ENCODE results near the gene LHX5. TPM values are rescaled to one million over a fixed set of nuclear protein-coding genes. Genes with fewer than 3 reads are reported as not detected.
"Not testable (repeated sequence)": the region's sequence is repeated elsewhere in the genome, so short reads cannot be mapped to it uniquely, and the experiment has no call there.

LHX5 gene
- total RNA-seq, 4 donors from 2014 or later = not detected

DNA sequence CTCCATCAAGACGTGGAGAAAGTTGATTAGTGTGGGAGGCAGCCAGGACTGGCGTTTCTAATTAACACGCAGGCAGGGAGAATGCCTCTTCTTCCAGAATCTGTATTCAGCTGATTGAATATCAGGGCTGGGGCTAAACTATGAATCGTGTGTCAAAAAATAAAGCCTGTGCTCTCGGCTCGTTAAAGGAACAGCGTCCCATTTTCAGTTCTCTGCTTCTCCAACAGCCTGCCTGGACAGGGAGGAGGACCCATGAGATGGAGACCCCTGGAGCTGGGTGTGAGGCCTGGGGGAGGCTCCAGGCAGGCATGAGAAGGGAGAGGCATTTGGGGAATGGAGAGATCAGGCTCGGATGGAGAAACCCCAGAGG, 28.6 kb upstream of the LHX5 start:
- Histone ChIP-seq H3K4me3 (no peak overlapping the region), H3K27me3 (peaks cover 0 to 3% of the 10 kb centered on the region in 2 donors)
- TF ChIP-seq, protein P1, sequence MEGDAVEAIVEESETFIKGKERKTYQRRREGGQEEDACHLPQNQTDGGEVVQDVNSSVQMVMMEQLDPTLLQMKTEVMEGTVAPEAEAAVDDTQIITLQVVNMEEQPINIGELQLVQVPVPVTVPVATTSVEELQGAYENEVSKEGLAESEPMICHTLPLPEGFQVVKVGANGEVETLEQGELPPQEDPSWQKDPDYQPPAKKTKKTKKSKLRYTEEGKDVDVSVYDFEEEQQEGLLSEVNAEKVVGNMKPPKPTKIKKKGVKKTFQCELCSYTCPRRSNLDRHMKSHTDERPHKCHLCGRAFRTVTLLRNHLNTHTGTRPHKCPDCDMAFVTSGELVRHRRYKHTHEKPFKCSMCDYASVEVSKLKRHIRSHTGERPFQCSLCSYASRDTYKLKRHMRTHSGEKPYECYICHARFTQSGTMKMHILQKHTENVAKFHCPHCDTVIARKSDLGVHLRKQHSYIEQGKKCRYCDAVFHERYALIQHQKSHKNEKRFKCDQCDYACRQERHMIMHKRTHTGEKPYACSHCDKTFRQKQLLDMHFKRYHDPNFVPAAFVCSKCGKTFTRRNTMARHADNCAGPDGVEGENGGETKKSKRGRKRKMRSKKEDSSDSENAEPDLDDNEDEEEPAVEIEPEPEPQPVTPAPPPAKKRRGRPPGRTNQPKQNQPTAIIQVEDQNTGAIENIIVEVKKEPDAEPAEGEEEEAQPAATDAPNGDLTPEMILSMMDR (IDR thresholded peaks at IDR 0.05) = no peak
- no peak for TF ChIP-seq POLR2A (IDR thresholded peaks at IDR 0.05)

DNA sequence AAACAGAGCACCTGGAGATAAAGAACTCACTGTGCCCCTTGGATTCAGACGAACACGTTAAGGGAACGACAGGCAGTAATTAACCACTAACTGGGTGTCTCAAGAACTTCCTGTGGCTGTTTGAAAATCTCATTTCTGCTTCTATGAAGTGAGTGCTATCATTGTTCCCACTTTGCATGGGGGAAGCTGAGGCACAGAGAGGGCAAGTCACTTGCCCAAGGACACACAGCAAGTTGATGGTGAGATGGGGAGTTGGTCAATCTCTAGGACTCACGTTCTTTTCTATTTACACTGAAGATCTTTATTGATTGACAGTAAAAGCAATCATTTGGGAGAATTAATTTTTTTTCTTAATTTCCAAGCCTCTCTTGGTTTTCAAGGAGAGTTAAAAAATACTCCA, 26.8 kb upstream of the LHX5 start:
- no peak for DNase-seq
- intact Hi-C loops (cut with DNase I; ENCODE audit: low total_unique reads) = no loop called here
- TF ChIP-seq POLR2A (IDR thresholded peaks at IDR 0.05) = no peak
- TF ChIP-seq, protein P1 (IDR thresholded peaks at IDR 0.05) = no peak
- no peaks in the 10 kb centered on the region for H3K4me1 ChIP-seq
- H3K36me3 ChIP-seq = no peaks in the 10 kb centered on the region
- peaks cover 0 to 3% of the 10 kb centered on the region in 2 donors for H3K27me3 ChIP-seq
- no peak overlapping the region for H3K27ac ChIP-seq
- H3K9me3 ChIP-seq = no peaks in the 10 kb centered on the region
- no peak overlapping the region for H3K4me3 ChIP-seq

More for the DNA sequence above, 28.6 kb upstream of the LHX5 start:
- H3K36me3 ChIP-seq = no peaks in the 10 kb centered on the region
- no peak for DNase-seq
- no peaks in the 10 kb centered on the region for H3K9me3 ChIP-seq
- intact Hi-C loops (cut with DNase I; ENCODE audit: low total_unique reads) = no loop called here
- no peak overlapping the region for H3K27ac ChIP-seq
- H3K4me1 ChIP-seq = no peaks in the 10 kb centered on the region

DNA sequence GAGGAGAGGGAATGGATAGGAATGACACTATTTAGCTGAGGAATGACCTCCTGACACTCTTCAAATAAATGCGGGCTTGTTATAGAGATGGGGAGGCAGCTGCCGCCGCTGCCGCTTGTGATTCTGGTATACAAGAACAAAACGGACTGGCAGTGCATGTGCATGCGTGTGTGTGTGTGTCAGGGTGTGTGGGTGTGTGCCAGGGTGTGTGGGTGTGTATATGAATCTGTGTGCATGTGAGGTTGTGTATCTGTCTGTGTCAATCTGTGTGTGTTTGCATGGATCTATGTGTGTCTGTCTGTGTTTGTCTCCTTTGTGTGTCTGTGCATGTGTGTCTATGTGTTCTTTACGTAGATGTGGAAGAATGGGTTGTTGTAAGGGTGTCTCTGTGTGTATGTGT, 26.0 kb upstream of the LHX5 start:
- Histone ChIP-seq H3K36me3 (no peaks in the 10 kb centered on the region), H3K4me3 (no peak overlapping the region), H3K27me3 (peaks cover 0 to 3% of the 10 kb centered on the region in 2 donors), H3K9me3 (no peaks in the 10 kb centered on the region), H3K27ac (no peak overlapping the region), H3K4me1 (no peaks in the 10 kb centered on the region)
- DNase-seq = no peak
- TF ChIP-seq POLR2A (IDR thresholded peaks at IDR 0.05) = no peak
- TF ChIP-seq, protein P1 (IDR thresholded peaks at IDR 0.05) = no peak
- intact Hi-C loops (cut with DNase I; ENCODE audit: low total_unique reads) = no loop called here

DNA sequence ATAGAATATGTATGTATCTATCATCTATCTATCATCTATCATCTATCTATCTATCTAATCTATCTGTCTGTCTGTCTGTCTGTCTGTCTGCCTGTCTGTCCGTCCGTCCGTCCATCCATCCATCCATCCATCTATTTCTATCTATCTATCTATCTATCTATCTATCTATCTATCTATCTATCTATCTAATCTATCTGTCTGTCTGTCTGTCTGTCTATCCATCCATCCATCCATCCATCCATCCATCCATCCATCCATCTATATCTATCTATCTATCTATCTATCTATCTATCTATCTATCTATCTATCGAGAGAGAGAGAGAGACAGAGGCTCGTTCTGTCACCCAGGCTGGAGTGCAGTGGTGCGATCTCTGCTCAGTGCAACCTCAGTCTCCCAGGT, 24.3 kb upstream of the LHX5 start:
- H3K4me1 ChIP-seq; H3K36me3 ChIP-seq; H3K27me3 ChIP-seq; H3K9me3 ChIP-seq; H3K4me3 ChIP-seq; DNase-seq; intact Hi-C loops (cut with DNase I; ENCODE audit: low total_unique reads); H3K27ac ChIP-seq: not testable (repeated sequence)

DNA sequence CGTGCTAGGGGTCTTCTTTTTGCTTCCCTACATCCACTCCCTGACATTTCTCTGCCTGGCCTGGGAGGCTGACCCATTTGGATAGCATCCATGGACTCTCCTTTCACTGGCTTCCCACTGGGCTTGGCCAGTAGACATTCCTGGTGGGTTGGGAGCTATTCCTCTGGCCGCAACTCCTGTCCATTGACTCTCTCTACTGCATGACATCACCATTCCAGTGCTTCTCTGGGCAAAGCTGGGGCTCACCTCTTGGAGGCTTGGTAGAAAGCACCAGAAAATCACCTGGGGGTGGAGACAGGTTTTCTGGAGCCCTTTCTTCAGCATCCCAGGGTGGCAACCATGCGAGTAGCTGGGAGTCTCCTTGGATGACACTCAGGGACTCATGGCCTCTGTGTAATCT, 16.7 kb upstream of the LHX5 start:
- H3K36me3 ChIP-seq = no peaks in the 10 kb centered on the region
- no peaks in the 10 kb centered on the region for H3K9me3 ChIP-seq
- H3K4me1 ChIP-seq = no peaks in the 10 kb centered on the region
- no peak for TF ChIP-seq POLR2A (IDR thresholded peaks at IDR 0.05)
- TF ChIP-seq, protein P1 (IDR thresholded peaks at IDR 0.05) = no peak
- DNase-seq = no peak
- intact Hi-C loops (cut with DNase I; ENCODE audit: low total_unique reads) = no loop called here
- no peak overlapping the region for H3K27ac ChIP-seq
- H3K4me3 ChIP-seq = no peak overlapping the region
- no peaks in the 10 kb centered on the region for H3K27me3 ChIP-seq

DNA sequence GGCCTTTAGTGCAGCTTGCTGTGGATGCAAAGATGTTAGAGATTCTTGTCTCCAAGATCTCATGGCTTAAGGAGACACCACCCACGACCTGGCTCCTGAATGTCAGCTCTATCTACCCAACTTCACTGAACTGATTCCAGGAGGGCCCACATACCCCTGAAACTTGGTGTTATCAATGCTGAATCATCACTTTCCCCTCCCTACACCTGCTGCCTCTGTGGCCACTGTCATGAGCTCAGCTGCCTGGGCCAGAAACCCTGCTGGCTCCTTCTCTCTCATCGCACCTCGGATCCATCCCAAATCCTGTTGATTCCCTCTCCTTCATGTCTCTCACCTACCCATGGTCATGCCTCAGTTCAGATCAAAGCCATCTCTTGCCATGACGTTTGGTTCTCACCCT, 15.1 kb upstream of the LHX5 start:
- Histone ChIP-seq H3K4me3 (no peak overlapping the region), H3K36me3 (no peaks in the 10 kb centered on the region), H3K27me3 (no peaks in the 10 kb centered on the region), H3K27ac (no peak overlapping the region), H3K9me3 (no peaks in the 10 kb centered on the region), H3K4me1 (no peaks in the 10 kb centered on the region)
- TF ChIP-seq, protein P1 (IDR thresholded peaks at IDR 0.05) = no peak
- TF ChIP-seq POLR2A (IDR thresholded peaks at IDR 0.05) = no peak
- intact Hi-C loops (cut with DNase I; ENCODE audit: low total_unique reads) = no loop called here
- no peak for DNase-seq

Data from uterus (tissue), 4 donors.